ENCODE measurements around the gene PLCL2.

- TF ChIP-seq CTCF (IDR thresholded peaks at IDR 0.05): no peak
- TF ChIP-seq POLR2A (IDR thresholded peaks at IDR 0.05): no peak
Measured at GRCh38 chr3:16911916-16912315, 27.2 kb downstream of the PLCL2 start.

All from body of pancreas (tissue), 4 donors.